SH-SY5Y (cell line): ENCODE measurements around the gene TES.

Experiments
- GATA2 ChIP-seq: IDR thresholded peaks from 2 replicates; pipeline ENCODE4 v1.6.1; 2011; ENCODE audit warnings: mild to moderate bottlenecking, low read depth, low read length
- GATA3 ChIP-seq: IDR thresholded peaks from 2 replicates; pipeline ENCODE4 v1.6.1; 2011; ENCODE audit warnings: low read depth, mild to moderate bottlenecking, low read length, moderate library complexity

DNA sequence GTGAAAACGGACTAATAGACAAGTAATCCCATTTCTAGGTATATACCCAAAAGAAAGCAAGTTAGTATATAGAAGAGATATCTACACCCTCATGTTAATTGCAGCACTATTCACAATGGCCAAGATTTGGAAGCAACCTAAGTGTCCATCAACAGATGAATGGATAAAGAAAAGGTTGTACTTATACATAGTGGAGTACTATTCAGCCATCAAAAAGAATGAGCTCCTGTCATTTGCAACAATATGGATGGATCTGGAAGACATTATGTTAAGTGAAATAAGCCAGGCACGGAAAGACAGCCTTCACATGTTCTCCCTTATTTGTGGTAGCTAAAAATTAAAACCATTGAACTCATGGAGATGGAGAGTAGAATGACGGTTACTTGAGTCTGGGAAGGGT is 88.2 kb downstream of the TES start:
- TF ChIP-seq GATA2: no peak
- TF ChIP-seq GATA3: no peak
